ENCODE measurements around the gene C1S. TPM values are rescaled to one million over a fixed set of nuclear protein-coding genes. Genes with fewer than 3 reads are reported as not detected.

C1S gene
- polyA plus RNA-seq, 1 donor, result 80.5 TPM

- Histone ChIP-seq H3K4me1 (ENCODE audit: control insufficient read depth, insufficient read depth, low read length) (peaks cover 4% of the 10 kb centered on the region), H3K36me3 (ENCODE audit: control insufficient read depth, insufficient read depth, low read length) (peaks cover 2% of the 10 kb centered on the region), H3K4me3 (ENCODE audit: low read length) (no peak overlapping the region), H3K27ac (ENCODE audit: low read length) (no peak overlapping the region), H3K9me3 (ENCODE audit: control insufficient read depth, low read depth, low read length) (no peaks in the 10 kb centered on the region), H3K27me3 (ENCODE audit: control insufficient read depth, insufficient read depth, low read length) (no peaks in the 10 kb centered on the region)
- WGBS (ENCODE audit: insufficient coverage, low lambda C conversion rate), result no CpG with 5 or more reads among the region's 7 CpGs
- DNase-seq, result no peak
Observed at GRCh38 chr12:7091171-7091570, 30.7 kb downstream of the C1S start.

- DNase-seq, result peak in 1 of 2 donors; percentile 26
- peaks cover 4% of the 10 kb centered on the region for H3K4me1 ChIP-seq (ENCODE audit: control insufficient read depth, insufficient read depth, low read length)
- no CpG with 5 or more reads among the region's 10 CpGs for WGBS (ENCODE audit: insufficient coverage, low lambda C conversion rate)
- peak overlapping the region; percentile 69 for H3K27ac ChIP-seq (ENCODE audit: low read length)
- no peaks in the 10 kb centered on the region for H3K27me3 ChIP-seq (ENCODE audit: control insufficient read depth, insufficient read depth, low read length)
- no peaks in the 10 kb centered on the region for H3K9me3 ChIP-seq (ENCODE audit: control insufficient read depth, low read depth, low read length)
- H3K36me3 ChIP-seq (ENCODE audit: control insufficient read depth, insufficient read depth, low read length), result peaks cover 2% of the 10 kb centered on the region
- peak overlapping the region; percentile 36 for H3K4me3 ChIP-seq (ENCODE audit: low read length)
Observed at GRCh38 chr12:7091660-7092228, 31.2 kb downstream of the C1S start.

GRCh38 chr12:7092229-7092985 lies 31.9 kb downstream of the C1S start, which contains the start of gene C1R:
C1R (minus strand) TSS chr12:7092445; CDS start chr12:7092388, 57 bp downstream.
- peak within 1 kb of the TSS; percentile 69 for H3K27ac ChIP-seq (ENCODE audit: low read length)
- no peaks in the 10 kb centered on the region for H3K27me3 ChIP-seq (ENCODE audit: control insufficient read depth, insufficient read depth, low read length)
- peak; percentile 62 to 70 for DNase-seq
- H3K9me3 ChIP-seq (ENCODE audit: control insufficient read depth, low read depth, low read length), result no peaks in the 10 kb centered on the region
- WGBS (ENCODE audit: insufficient coverage, low lambda C conversion rate), result no CpG with 5 or more reads among the region's 16 CpGs
- H3K4me1 ChIP-seq (ENCODE audit: control insufficient read depth, insufficient read depth, low read length), result peaks cover 4% of the 10 kb centered on the region
- peaks cover 2% of the 10 kb centered on the region for H3K36me3 ChIP-seq (ENCODE audit: control insufficient read depth, insufficient read depth, low read length)
- H3K4me3 ChIP-seq (ENCODE audit: low read length), result peak within 1 kb of the TSS; percentile 36

DNA sequence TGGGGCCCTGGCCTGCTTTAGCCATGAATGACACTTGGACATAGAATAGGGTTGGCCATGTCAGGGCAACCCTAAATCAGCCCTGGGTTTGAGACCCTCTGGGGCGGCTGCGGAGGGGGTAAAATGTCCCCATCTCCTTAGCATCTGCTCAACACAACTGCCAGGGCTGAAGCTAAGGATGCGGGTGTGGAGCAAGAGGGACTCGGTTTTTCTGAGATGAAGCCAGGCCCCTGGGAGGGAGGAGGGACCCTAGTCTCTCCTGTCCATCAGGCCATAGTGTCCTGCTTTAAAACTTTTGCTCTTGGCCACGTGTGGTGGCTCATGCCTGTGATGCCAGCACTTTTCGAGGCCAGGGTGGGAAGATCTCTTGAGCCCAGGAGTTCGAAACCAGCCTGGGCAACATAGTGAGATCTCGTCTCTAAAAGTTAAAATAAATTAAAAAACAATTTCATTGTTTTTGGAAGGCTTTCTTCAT lies 32.5 kb downstream of the C1S start:
- DNase-seq, result no peak
- peaks cover 4% of the 10 kb centered on the region for H3K4me1 ChIP-seq (ENCODE audit: control insufficient read depth, insufficient read depth, low read length)
- H3K27ac ChIP-seq (ENCODE audit: low read length), result no peak overlapping the region
- WGBS (ENCODE audit: insufficient coverage, low lambda C conversion rate), result no CpG with 5 or more reads among the region's 8 CpGs
- H3K9me3 ChIP-seq (ENCODE audit: control insufficient read depth, low read depth, low read length), result no peaks in the 10 kb centered on the region
- H3K36me3 ChIP-seq (ENCODE audit: control insufficient read depth, insufficient read depth, low read length), result peaks cover 5% of the 10 kb centered on the region
- no peak overlapping the region for H3K4me3 ChIP-seq (ENCODE audit: low read length)
- no peaks in the 10 kb centered on the region for H3K27me3 ChIP-seq (ENCODE audit: control insufficient read depth, insufficient read depth, low read length)

- DNase-seq, result no peak
- 50% methylated on average over 3 of the region's 5 CpGs for WGBS (ENCODE audit: insufficient coverage, low lambda C conversion rate)
- no peak overlapping the region for H3K4me3 ChIP-seq (ENCODE audit: low read length)
- no peaks in the 10 kb centered on the region for H3K27me3 ChIP-seq (ENCODE audit: control insufficient read depth, insufficient read depth, low read length)
- H3K9me3 ChIP-seq (ENCODE audit: control insufficient read depth, low read depth, low read length), result no peaks in the 10 kb centered on the region
- H3K27ac ChIP-seq (ENCODE audit: low read length), result no peak overlapping the region
- H3K36me3 ChIP-seq (ENCODE audit: control insufficient read depth, insufficient read depth, low read length), result peaks cover 6% of the 10 kb centered on the region
- H3K4me1 ChIP-seq (ENCODE audit: control insufficient read depth, insufficient read depth, low read length), result peaks cover 4% of the 10 kb centered on the region
Observed at GRCh38 chr12:7093486-7093885, 33.0 kb downstream of the C1S start.

DNA sequence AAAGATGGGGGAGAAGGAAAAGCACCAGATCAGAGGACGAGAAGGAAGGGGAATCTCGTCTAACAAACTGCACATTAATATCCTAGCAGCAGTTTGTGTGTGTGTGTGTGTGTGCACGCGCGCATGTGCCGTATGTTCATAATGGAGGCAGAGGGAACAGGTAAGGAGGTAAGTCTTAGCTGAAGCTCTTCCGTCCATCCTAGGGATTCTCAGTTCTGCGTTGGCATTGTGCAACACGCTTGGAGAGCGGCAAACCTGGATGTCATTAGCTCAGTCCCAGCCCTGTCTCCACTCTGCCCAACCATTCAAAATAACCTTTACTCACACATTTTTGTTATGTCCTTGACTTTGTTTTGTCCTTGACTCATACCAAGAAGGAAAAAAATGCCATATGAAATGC lies 33.4 kb downstream of the C1S start:
- Histone ChIP-seq H3K27ac (ENCODE audit: low read length) (no peak overlapping the region), H3K27me3 (ENCODE audit: control insufficient read depth, insufficient read depth, low read length) (no peaks in the 10 kb centered on the region), H3K36me3 (ENCODE audit: control insufficient read depth, insufficient read depth, low read length) (peaks cover 8% of the 10 kb centered on the region), H3K4me3 (ENCODE audit: low read length) (no peak overlapping the region), H3K9me3 (ENCODE audit: control insufficient read depth, low read depth, low read length) (no peaks in the 10 kb centered on the region), H3K4me1 (ENCODE audit: control insufficient read depth, insufficient read depth, low read length) (peaks cover 4% of the 10 kb centered on the region)
- DNase-seq, result no peak
- no CpG with 5 or more reads among the region's 10 CpGs for WGBS (ENCODE audit: insufficient coverage, low lambda C conversion rate)

DNA sequence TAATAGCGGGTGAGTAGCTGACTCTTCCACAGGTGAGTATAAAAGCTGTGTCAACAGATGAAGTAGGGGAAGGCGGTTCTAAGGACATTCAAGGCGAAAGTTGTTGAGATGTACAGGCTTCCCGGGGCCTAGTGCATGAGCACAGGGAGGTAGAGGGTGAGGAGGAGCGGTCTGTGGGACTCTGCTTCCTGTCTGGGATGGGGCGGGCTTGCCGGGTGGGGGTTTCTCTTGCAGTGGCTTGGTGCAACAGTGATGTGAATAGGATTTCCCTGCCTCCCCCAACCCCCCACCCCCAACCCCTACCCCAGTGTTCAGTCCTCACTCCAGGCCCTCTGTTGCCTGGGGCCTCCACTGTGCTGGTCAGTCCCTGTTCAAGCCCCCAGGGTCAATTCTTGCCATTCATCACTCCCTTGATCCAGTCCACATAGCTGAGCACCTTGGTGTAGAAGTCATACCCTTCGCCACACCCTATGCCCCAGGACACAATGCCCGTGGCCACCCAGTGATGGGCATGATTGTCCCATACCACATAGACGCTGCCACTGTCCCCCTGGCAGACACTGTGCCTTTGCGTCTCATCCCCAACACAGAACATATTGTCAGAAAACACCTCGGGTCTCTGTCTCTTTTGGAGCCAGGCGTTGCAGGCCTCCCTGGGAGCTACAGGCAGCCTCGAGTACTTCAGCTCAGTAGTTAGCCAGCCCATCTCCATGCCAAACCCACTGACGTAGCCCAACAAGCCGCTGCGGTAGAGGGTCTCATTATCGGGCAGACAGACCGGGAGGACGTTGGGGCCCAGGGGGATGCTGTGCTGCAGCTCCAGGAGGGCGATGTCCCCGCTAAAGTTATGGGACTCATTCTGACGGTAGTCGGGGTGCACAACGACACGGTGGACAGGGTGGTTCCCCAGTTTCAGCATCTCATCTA lies 35.8 kb downstream of the C1S start:
- no peaks in the 10 kb centered on the region for H3K27me3 ChIP-seq (ENCODE audit: control insufficient read depth, insufficient read depth, low read length)
- DNase-seq, result no peak
- WGBS (ENCODE audit: insufficient coverage, low lambda C conversion rate), result no CpG with 5 or more reads among the region's 26 CpGs
- no peak overlapping the region for H3K4me3 ChIP-seq (ENCODE audit: low read length)
- H3K4me1 ChIP-seq (ENCODE audit: control insufficient read depth, insufficient read depth, low read length), result peaks cover 4% of the 10 kb centered on the region
- no peaks in the 10 kb centered on the region for H3K9me3 ChIP-seq (ENCODE audit: control insufficient read depth, low read depth, low read length)
- no peak overlapping the region for H3K27ac ChIP-seq (ENCODE audit: low read length)
- peaks cover 18% of the 10 kb centered on the region for H3K36me3 ChIP-seq (ENCODE audit: control insufficient read depth, insufficient read depth, low read length)

DNA sequence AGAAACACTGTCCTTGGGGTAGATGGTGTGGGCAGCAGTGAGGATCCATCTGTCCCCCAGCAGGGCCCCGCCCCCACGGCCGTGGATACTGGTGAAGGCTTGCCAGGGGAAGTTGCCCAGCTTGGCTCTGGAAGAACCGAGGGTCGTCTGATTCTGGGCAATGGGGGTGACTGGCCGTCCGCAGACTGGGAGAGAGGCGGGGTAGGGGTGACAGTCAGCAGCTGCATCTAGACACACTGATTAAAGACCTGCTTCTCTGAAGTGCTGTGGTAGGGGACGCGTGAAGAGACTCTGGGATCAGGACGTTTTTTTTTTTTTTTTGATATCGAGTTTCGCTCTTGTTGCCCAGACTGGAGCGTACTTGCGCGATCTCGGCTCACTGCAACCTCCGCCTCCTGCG lies 36.5 kb downstream of the C1S start:
- H3K27me3 ChIP-seq (ENCODE audit: control insufficient read depth, insufficient read depth, low read length), result no peaks in the 10 kb centered on the region
- WGBS (ENCODE audit: insufficient coverage, low lambda C conversion rate), result 100% methylated on average over 2 of the region's 19 CpGs

GRCh38 chr12:7099290-7099996 lies 38.9 kb downstream of the C1S start:
- no peaks in the 10 kb centered on the region for H3K27me3 ChIP-seq (ENCODE audit: control insufficient read depth, insufficient read depth, low read length)
- H3K4me3 ChIP-seq (ENCODE audit: low read length), result no peak overlapping the region
- peaks cover 5% of the 10 kb centered on the region for H3K4me1 ChIP-seq (ENCODE audit: control insufficient read depth, insufficient read depth, low read length)
- WGBS (ENCODE audit: insufficient coverage, low lambda C conversion rate), result 100% methylated on average over 1 of the region's 9 CpGs
- DNase-seq, result no peak
- no peak overlapping the region for H3K27ac ChIP-seq (ENCODE audit: low read length)
- peaks cover 27% of the 10 kb centered on the region for H3K36me3 ChIP-seq (ENCODE audit: control insufficient read depth, insufficient read depth, low read length)
- no peaks in the 10 kb centered on the region for H3K9me3 ChIP-seq (ENCODE audit: control insufficient read depth, low read depth, low read length)

More for the DNA sequence above, 36.5 kb downstream of the C1S start:
- H3K9me3 ChIP-seq (ENCODE audit: control insufficient read depth, low read depth, low read length), result no peaks in the 10 kb centered on the region
- no peak overlapping the region for H3K27ac ChIP-seq (ENCODE audit: low read length)
- no peak for DNase-seq
- H3K4me1 ChIP-seq (ENCODE audit: control insufficient read depth, insufficient read depth, low read length), result peaks cover 2% of the 10 kb centered on the region
- H3K36me3 ChIP-seq (ENCODE audit: control insufficient read depth, insufficient read depth, low read length), result peaks cover 24% of the 10 kb centered on the region
- no peak overlapping the region for H3K4me3 ChIP-seq (ENCODE audit: low read length)

All from large intestine (tissue), 3 donors.